Measurements from ENCODE around the gene FOXP1. TPM values are rescaled to one million over a fixed set of nuclear protein-coding genes. Genes with fewer than 3 reads are reported as not detected.

Gene FOXP1
- total and polyA plus RNA-seq, 2 of the 13 experiments (the other 11 are each of a cell fraction or from before 2014, with no cell fraction given), result 40.4 to 59.0 TPM

- CTCF ChIA-PET (ENCODE audit: low intra/inter-chr PET ratio, low total read pairs), result no interaction called here
- no peaks in the 10 kb centered on the region for H3K79me2 ChIP-seq (ENCODE audit: insufficient read depth, low read length)
- intact Hi-C loops (cut with micrococcal nuclease; ENCODE audit: unreplicated experiment), result no loop called here
- 2% methylated on average over 3 of the region's 3 CpGs for WGBS (ENCODE audit: low lambda C conversion rate)
- POLR2A ChIA-PET, result no interaction called here
- H3K9ac ChIP-seq (ENCODE audit: insufficient read depth, low read depth, low read length), result no peak overlapping the region
- FAIRE-seq (no peak), ATAC-seq (no peak), DNase-seq (ENCODE audit: low spot score) (no peak)
- H3K4me1 ChIP-seq (ENCODE audit: insufficient read depth, low read length), result no peaks in the 10 kb centered on the region
- H2AFZ ChIP-seq (ENCODE audit: low read length), result no peak overlapping the region
- in situ Hi-C loops (cut with HindIII; ENCODE audit: extremely low pct_ligation_motif_present, low pct_unique_long_range_greater_than_20kb), result no loop called here
- H3K36me3 ChIP-seq (replicated peaks in 1 of 2; ENCODE audit: control insufficient read depth in 1 of 2, insufficient read depth in 2 of 2, low read length in 2 of 2), result no peaks in the 10 kb centered on the region
- no peaks in the 10 kb centered on the region for H4K20me1 ChIP-seq (ENCODE audit: insufficient read depth, low read length)
- H3K4me3 ChIP-seq (replicated peaks in 1 of 3; ENCODE audit: insufficient read depth in 1 of 3, low read depth in 2 of 3, low read length in 3 of 3), result no peak overlapping the region
- H3K4me2 ChIP-seq (ENCODE audit: low read depth, low read length), result no peak overlapping the region
- no TSS peak for BruUV-seq (replicated peaks)
- peaks cover 0 to 6% of the 10 kb centered on the region in 2 experiments; a peak in 1 of 5 replicates for H3K27me3 ChIP-seq (ENCODE audit: control insufficient read depth in 1 of 2, insufficient read depth in 2 of 2, low read length in 2 of 2)
- TF ChIP-seq CENPBD1 (CRISPR knock-in tag; IDR thresholded peaks at IDR 0.05; ENCODE audit: borderline replicate concordance, low read depth) (no peak), ZBTB40 (IDR thresholded peaks at IDR 0.05) (no peak), ZBTB40 (CRISPR knock-in tag; IDR thresholded peaks at IDR 0.05) (peak; percentile 83; the same call in 1 of the 2 replicates)
- H3K9me3 ChIP-seq (ENCODE audit: low read length), result peaks cover 11% of the 10 kb centered on the region; the same call in 1 of the 2 replicates
- H3K27ac ChIP-seq (ENCODE audit: extremely low read length, insufficient read depth, low read length), result no peak overlapping the region
These were observed 27.6 kb upstream of the FOXP1 start for GRCh38 chr3:71611099-71611498.
